GM12878 (cell line): ENCODE measurements around the gene ARHGAP15. TPM values are rescaled to one million over a fixed set of nuclear protein-coding genes. Genes with fewer than 3 reads are reported as not detected.

Source experiments
- ATAC-seq: fragments of 200-7000 bp; cut with Tn5 transposase; 3 replicates; pipeline ENCODE4 v1.9.1; 2020; ENCODE audit warnings: mild to moderate bottlenecking, moderate library complexity
- BruUV-seq: library from RNA; stranded (reverse); fragments of 400-500 nt; replicated peaks from 2 replicates; lab custom pipeline; 2021; lab: Mats Ljungman, UMichigan
- CTCF ChIA-PET: fragments of 300-600 bp; sonication (Branson Sonifier 250); formaldehyde crosslinking; extraction: SDS; loops from one replicate; lab custom pipeline; 2021; ENCODE audit warnings: inconsistent platforms; lab: Yijun Ruan, JAX
- POLR2A ChIA-PET: fragments of 350-600 bp; formaldehyde crosslinking; extraction: SDS; loops from one replicate; lab custom pipeline; 2021; ENCODE audit warnings: inconsistent platforms; lab: Charles Lee
- RAD21 ChIA-PET: fragments of 300-600 bp; sonication (Branson Sonifier 250); formaldehyde crosslinking; loops from one replicate; lab custom pipeline; 2023; ENCODE audit warnings: antibody characterized with exemption; ENCODE audit not compliant: unreplicated experiment; lab: Charles Lee
- SMC1A ChIA-PET: fragments of 300-600 bp; sonication (Branson Sonifier 250); formaldehyde crosslinking; loops from one replicate; lab custom pipeline; 2023; ENCODE audit not compliant: unreplicated experiment, uncharacterized antibody; lab: Charles Lee
- DNase-seq: peaks from one replicate; pipeline ENCODE4 v3.0.0-alpha.2; 2011; ENCODE audit warnings: low read depth, low spot score
- FAIRE-seq: peaks from 3 replicates; lab custom pipeline; 2011; peaks lifted over from hg19 to GRCh38; lab: Jason Lieb, UNC
- H2AFZ ChIP-seq: 2 replicates; pipeline ENCODE4 v1.6.0; 2011; ENCODE audit warnings: low read depth, low read length, control low read depth; ENCODE audit not compliant: control insufficient read depth
- H3K27ac ChIP-seq: 2 replicates; pipeline ENCODE4 v1.5.1; 2011; ENCODE audit warnings: control low read depth; ENCODE audit not compliant: control insufficient read depth, insufficient read depth
- H3K27me3 ChIP-seq, 2 experiments: replicated peaks in 1 of 2; 2 replicates each; pipeline versions ENCODE4 v1.6.0 to v1.6.1; 2011; ENCODE audit warnings: low read length in 1 of 2; ENCODE audit not compliant: control insufficient read depth in 2 of 2, insufficient read depth in 2 of 2
- H3K36me3 ChIP-seq, 2 experiments: 2 replicates each; pipeline ENCODE4 v1.5.1; 2011; ENCODE audit warnings: low read length in 1 of 2; ENCODE audit not compliant: control insufficient read depth in 2 of 2, insufficient read depth in 2 of 2
- H3K4me1 ChIP-seq: 2 replicates; pipeline ENCODE4 v1.6.1; 2011; ENCODE audit warnings: mild to moderate bottlenecking, low read length, moderate library complexity, mixed read lengths; ENCODE audit not compliant: control insufficient read depth, insufficient read depth
- H3K4me2 ChIP-seq: 2 replicates; pipeline ENCODE4 v1.6.0; 2011; ENCODE audit warnings: control low read depth; ENCODE audit not compliant: control insufficient read depth, insufficient read depth
- H3K4me3 ChIP-seq: fragments of 200-600 bp; sonication (generic); 2 replicates; pipeline ENCODE4 v1.5.1; 2016
- H3K79me2 ChIP-seq: 2 replicates; pipeline ENCODE4 v1.6.0; 2011; ENCODE audit warnings: low read length; ENCODE audit not compliant: control insufficient read depth, insufficient read depth
- H3K9ac ChIP-seq: 2 replicates; pipeline ENCODE4 v1.8.0; 2011; ENCODE audit warnings: low read length, control low read depth, mixed read lengths; ENCODE audit not compliant: control insufficient read depth, insufficient read depth
- H3K9me3 ChIP-seq: replicated peaks from 3 replicates; pipeline ENCODE4 v1.5.1; 2011; ENCODE audit warnings: mild to moderate bottlenecking, low read length; ENCODE audit not compliant: control insufficient read depth, insufficient read depth
- H4K20me1 ChIP-seq: 2 replicates; pipeline ENCODE4 v1.6.0; 2011; ENCODE audit not compliant: control insufficient read depth, insufficient read depth
- CEBPB ChIP-seq, 2 experiments: fragments of 150-350 bp in 1 of 2; IDR thresholded peaks; 2 replicates each; pipeline ENCODE4 v1.6.1; 2012 to 2014; ENCODE audit warnings: low read depth in 2 of 2, low read length in 2 of 2, borderline replicate concordance in 1 of 2, inconsistent platforms in 1 of 2
- HDAC2 ChIP-seq: fragments of 200-600 bp; sonication (generic); IDR thresholded peaks from 2 replicates; pipeline ENCODE4 v1.6.1; 2017
- HDAC6 ChIP-seq: fragments of 200-600 bp; sonication (generic); IDR thresholded peaks from one replicate; pipeline ENCODE4 v1.8.0; 2017; ENCODE audit warnings: antibody characterized with exemption; ENCODE audit not compliant: unreplicated experiment
- JUNB ChIP-seq: IDR thresholded peaks from 2 replicates; pipeline ENCODE4 v1.6.1; 2016; ENCODE audit warnings: antibody characterized with exemption, mild to moderate bottlenecking
- MTA3 ChIP-seq: IDR thresholded peaks from 2 replicates; pipeline ENCODE4 v1.6.1; 2012; ENCODE audit warnings: low read length, inconsistent platforms, borderline replicate concordance
- MYC ChIP-seq: IDR thresholded peaks from 2 replicates; pipeline ENCODE4 v1.6.1; 2011; ENCODE audit warnings: mild to moderate bottlenecking, low read length, moderate library complexity, inconsistent platforms; ENCODE audit not compliant: insufficient read depth, insufficient replicate concordance, insufficient read length, severe bottlenecking
- NFXL1 ChIP-seq: fragments of 450-650 bp; IDR thresholded peaks from 2 replicates; pipeline ENCODE4 v1.6.1; 2017; ENCODE audit warnings: antibody characterized with exemption, mild to moderate bottlenecking, borderline replicate concordance
- NRF1 ChIP-seq: conservative IDR thresholded peaks from 2 replicates; pipeline ENCODE4 v1.6.1; 2011; ENCODE audit warnings: mild to moderate bottlenecking, low read depth, low read length, improper control_type of control experiment
- PAX5 ChIP-seq: IDR thresholded peaks from 2 replicates; pipeline ENCODE4 v1.6.1; 2011; ENCODE audit warnings: low read depth, low read length, borderline replicate concordance
- POU2F2 ChIP-seq: IDR thresholded peaks from 3 replicates; pipeline ENCODE4 v1.6.1; 2011; ENCODE audit warnings: low read depth, mild to moderate bottlenecking, low read length, borderline replicate concordance
- TCF12 ChIP-seq: IDR thresholded peaks from 2 replicates; pipeline ENCODE4 v1.6.1; 2011; ENCODE audit warnings: low read depth, mild to moderate bottlenecking, low read length
- ZNF622 ChIP-seq: fragments of 450-650 bp; IDR thresholded peaks from 2 replicates; pipeline ENCODE4 v1.6.1; 2017; ENCODE audit warnings: mild to moderate bottlenecking, inconsistent platforms
- WGBS: methylation state at CpG from one replicate; pipeline ENCODE4 v1.1.6; 2016; ENCODE audit warnings: low lambda C conversion rate; ENCODE audit not compliant: insufficient replicate concordance, insufficient coverage; ENCODE audit errors: missing lambda C conversion rate; 5-methylcytosine and 5-hydroxymethylcytosine counted together
- in situ Hi-C: fragments of 300-500 bp; cut with MboI; formaldehyde crosslinking; loops from 9 replicates; pipeline ENCODE4 v1.14.3; 2018; ENCODE audit warnings: mixed read lengths
- intact Hi-C: fragments of 100-400 bp; cut with micrococcal nuclease; formaldehyde crosslinking; loops from one replicate; pipeline ENCODE4 v1.14.2; 2022; ENCODE audit not compliant: unreplicated experiment
- polyA plus RNA-seq, 11 experiments: library from polyadenylated mRNA; depleted of rRNA in 4 of 11; unstranded in 6 of 11; stranded (reverse) in 5 of 11; fragments of >200 nt; fragmentation: Nextera tagmentation in 4 of 11; fragmentation: Illumina TruSeq in 1 of 11; extraction: Ambion mirVana in 4 of 11; extraction: Trizol in 1 of 11; gene quantifications; 1 replicate in 1 of 11; 2 replicates in 10 of 11; pipeline versions ENCODE4 v1.2.1 to v1.2.3, GENCODE V29; 2011 to 2016; ENCODE audit warnings: inconsistent platforms in 2 of 11, missing spikeins in 2 of 11, low read depth in 1 of 11
- total RNA-seq, 4 experiments: library from RNA; depleted of rRNA in 3 of 4; stranded (reverse); fragments of >200 nt in 3 of 4; fragmentation: Illumina TruSeq in 1 of 4; extraction: Trizol in 1 of 4; gene quantifications; 2 replicates each; pipeline versions ENCODE4 v1.2.1 to v1.2.3, GENCODE V29; 2013 to 2021
- TF ChIP-seq, protein P1 (sequence below), 3 experiments: IDR thresholded peaks in 2 of 3; conservative IDR thresholded peaks in 1 of 3; 2 replicates each; pipeline ENCODE4 v1.5.1; 2011; ENCODE audit warnings: low read depth in 3 of 3, low read length in 3 of 3, mild to moderate bottlenecking in 3 of 3, control low read depth in 2 of 3, moderate library complexity in 2 of 3, inconsistent platforms in 1 of 3, mixed read lengths in 1 of 3; ENCODE audit not compliant: control insufficient read depth in 2 of 3, insufficient read depth in 1 of 3; ENCODE audit errors: extremely low read depth in 1 of 3
- TF ChIP-seq, protein P2 (sequence below): IDR thresholded peaks from 2 replicates; pipeline ENCODE4 v1.6.1; 2011; ENCODE audit warnings: low read depth, mild to moderate bottlenecking, low read length, moderate library complexity, borderline replicate concordance; ENCODE audit errors: extremely low read depth

Gene ARHGAP15
- total and polyA plus RNA-seq, 10 of the 15 experiments (the other 5 are each of a cell fraction or from before 2014, with no cell fraction given): 38.0 to 92.6 (median 66.7) TPM

DNA sequence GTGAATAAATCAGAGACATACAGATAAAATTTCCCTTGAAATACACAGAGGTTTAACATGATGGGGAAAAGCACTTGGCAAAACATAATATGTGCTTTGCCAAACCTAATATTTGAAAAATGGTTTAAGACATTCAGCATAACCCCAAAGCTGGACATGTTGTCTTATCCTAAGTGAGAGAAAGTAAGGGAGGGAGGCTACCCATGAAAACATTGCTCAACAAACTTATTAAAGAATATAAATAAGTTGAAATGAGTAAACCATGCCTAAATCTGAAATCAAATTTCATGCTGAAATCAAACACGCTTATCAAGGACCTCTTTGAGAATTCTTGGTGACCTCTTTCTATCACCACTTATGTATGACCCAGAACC, 81.2 kb downstream of the ARHGAP15 start:
- DNase-seq: no peak
- ChIA-PET RAD21 (no interaction called here), POLR2A (no interaction called here)
- no peak overlapping the region for H3K4me3 ChIP-seq
- TF ChIP-seq MYC (no peak), NRF1 (no peak)
- TF ChIP-seq, all 136 proteins: peak for 0
- no peaks in the 10 kb centered on the region; a peak in 2 of 4 replicates for H3K36me3 ChIP-seq
- H3K27me3 ChIP-seq: no peaks in the 10 kb centered on the region
- FAIRE-seq (no peak), ATAC-seq (no peak)
- no TSS peak for BruUV-seq
- SMC1A ChIA-PET: interaction anchor here (0.8 to 2.0 kb wide), 6 partner anchors 12 to 97 kb away, joined by 3 to 8 read pairs (median 4); no protein-coding TSS in a partner anchor
- H3K4me1 ChIP-seq: no peaks in the 10 kb centered on the region
- no peaks in the 10 kb centered on the region for H3K9me3 ChIP-seq
- H3K79me2 ChIP-seq: no peaks in the 10 kb centered on the region; the same call in 1 of the 2 replicates
- in situ Hi-C loops: no loop called here
- CTCF ChIA-PET: interaction anchor here (1.7 to 2.6 kb wide), 2 partner anchors 9 to 100 kb away, joined by 4 to 6 read pairs; no protein-coding TSS in a partner anchor
- H2AFZ ChIP-seq: no peak overlapping the region
- H3K27ac ChIP-seq: no peak overlapping the region
- WGBS: 96% methylated on average over 1 of the region's 1 CpG
- H4K20me1 ChIP-seq: no peaks in the 10 kb centered on the region
- no peak overlapping the region for H3K9ac ChIP-seq
- intact Hi-C loops: no loop called here
- no peak overlapping the region for H3K4me2 ChIP-seq

DNA sequence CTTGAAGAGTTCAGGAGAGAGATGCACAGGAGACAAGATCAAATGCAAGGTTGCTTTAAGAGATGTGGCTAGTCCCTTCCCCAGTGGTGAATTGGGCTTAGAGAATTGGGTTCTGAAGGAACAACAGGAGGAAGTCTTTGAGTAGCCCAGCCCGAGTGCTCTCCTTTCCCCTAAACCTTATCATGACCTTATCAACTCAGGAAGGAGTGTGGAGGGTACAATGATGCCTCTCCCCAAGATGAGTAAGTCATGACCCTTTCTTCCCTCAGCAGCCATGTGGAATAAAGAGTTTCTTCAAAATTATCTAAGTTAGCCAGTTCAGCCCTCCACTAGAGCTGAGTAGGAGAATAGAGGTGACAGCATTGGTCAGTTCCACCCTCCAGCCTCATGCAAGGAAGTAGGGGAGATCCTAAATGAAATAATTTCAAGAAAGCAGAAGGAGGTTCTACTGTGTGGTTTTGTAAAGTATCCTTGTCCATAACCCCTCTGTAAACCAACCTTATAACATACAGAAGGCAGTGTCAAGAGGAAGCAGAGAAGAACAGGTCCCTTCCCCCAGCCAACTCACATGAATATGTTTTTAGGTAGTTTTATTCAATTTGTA, 88.4 kb downstream of the ARHGAP15 start:
- ChIA-PET CTCF (interaction anchor here (0.9 to 3.2 kb wide), 9 partner anchors 11 to 106 kb away, joined by 3 to 24 read pairs (median 3); no protein-coding TSS in a partner anchor), SMC1A (interaction anchor here (0.9 to 10.9 kb wide), 8 partner anchors 11 to 106 kb away, joined by 3 to 194 read pairs (median 4); no protein-coding TSS in a partner anchor), RAD21 (interaction anchor here (0.8 to 3.2 kb wide), 3 partner anchors 11 to 107 kb away, joined by 3 to 11 read pairs (median 5); no protein-coding TSS in a partner anchor), POLR2A (interaction anchor here (0.6 to 1.2 kb wide), 2 partner anchors 11 to 1372 kb away, joined by 3 read pairs; no protein-coding TSS in a partner anchor)
- intact Hi-C loops (no loop called here), in situ Hi-C loops (no loop called here)
- H3K27me3 ChIP-seq: no peaks in the 10 kb centered on the region
- H3K79me2 ChIP-seq: no peaks in the 10 kb centered on the region
- no peak overlapping the region for H3K4me3 ChIP-seq
- no peaks in the 10 kb centered on the region for H3K4me1 ChIP-seq
- no peaks in the 10 kb centered on the region for H4K20me1 ChIP-seq
- H3K27ac ChIP-seq: no peak overlapping the region
- no peaks in the 10 kb centered on the region for H3K9me3 ChIP-seq
- no peak overlapping the region for H3K9ac ChIP-seq
- BruUV-seq: no TSS peak
- H2AFZ ChIP-seq: no peak overlapping the region
- no peak for FAIRE-seq
- 92% methylated on average over 1 of the region's 1 CpG for WGBS
- ATAC-seq: no peak
- DNase-seq: no peak
- H3K36me3 ChIP-seq: peaks cover 0 to 2% of the 10 kb centered on the region in 2 experiments; a peak in 3 of 4 replicates
- no peak overlapping the region for H3K4me2 ChIP-seq
- TF ChIP-seq PAX5: no peak
- no peak for TF ChIP-seq HDAC2
- TF ChIP-seq TCF12: no peak
- TF ChIP-seq, protein P1, sequence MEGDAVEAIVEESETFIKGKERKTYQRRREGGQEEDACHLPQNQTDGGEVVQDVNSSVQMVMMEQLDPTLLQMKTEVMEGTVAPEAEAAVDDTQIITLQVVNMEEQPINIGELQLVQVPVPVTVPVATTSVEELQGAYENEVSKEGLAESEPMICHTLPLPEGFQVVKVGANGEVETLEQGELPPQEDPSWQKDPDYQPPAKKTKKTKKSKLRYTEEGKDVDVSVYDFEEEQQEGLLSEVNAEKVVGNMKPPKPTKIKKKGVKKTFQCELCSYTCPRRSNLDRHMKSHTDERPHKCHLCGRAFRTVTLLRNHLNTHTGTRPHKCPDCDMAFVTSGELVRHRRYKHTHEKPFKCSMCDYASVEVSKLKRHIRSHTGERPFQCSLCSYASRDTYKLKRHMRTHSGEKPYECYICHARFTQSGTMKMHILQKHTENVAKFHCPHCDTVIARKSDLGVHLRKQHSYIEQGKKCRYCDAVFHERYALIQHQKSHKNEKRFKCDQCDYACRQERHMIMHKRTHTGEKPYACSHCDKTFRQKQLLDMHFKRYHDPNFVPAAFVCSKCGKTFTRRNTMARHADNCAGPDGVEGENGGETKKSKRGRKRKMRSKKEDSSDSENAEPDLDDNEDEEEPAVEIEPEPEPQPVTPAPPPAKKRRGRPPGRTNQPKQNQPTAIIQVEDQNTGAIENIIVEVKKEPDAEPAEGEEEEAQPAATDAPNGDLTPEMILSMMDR (IDR thresholded peaks at IDR 0.05 in 2 of 3, conservative IDR thresholded peaks at IDR 0.05 in 1 of 3; ENCODE audit: control insufficient read depth in 2 of 3, extremely low read depth in 1 of 3, insufficient read depth in 1 of 3, low read depth in 3 of 3, low read length in 3 of 3): no peak
- TF ChIP-seq POU2F2: no peak
- no peak for TF ChIP-seq CEBPB (IDR thresholded peaks at IDR 0.05; ENCODE audit: borderline replicate concordance in 1 of 2, low read depth in 2 of 2, low read length in 2 of 2)
- TF ChIP-seq HDAC6: no peak
- TF ChIP-seq, protein P2, sequence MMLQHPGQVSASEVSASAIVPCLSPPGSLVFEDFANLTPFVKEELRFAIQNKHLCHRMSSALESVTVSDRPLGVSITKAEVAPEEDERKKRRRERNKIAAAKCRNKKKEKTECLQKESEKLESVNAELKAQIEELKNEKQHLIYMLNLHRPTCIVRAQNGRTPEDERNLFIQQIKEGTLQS: no peak
- no peak for TF ChIP-seq ZNF622
- TF ChIP-seq JUNB: no peak
- no peak for TF ChIP-seq MTA3
- TF ChIP-seq NFXL1: no peak
